PC-9 (cell line): ENCODE data around the gene CAPN7. TPM values are rescaled to one million over a fixed set of nuclear protein-coding genes. Genes with fewer than 3 reads are reported as not detected.
A peak's percentile ranks its signal among the peaks of the same experiment; 100 is the strongest.

Experiments
- BruUV-seq: library from RNA; stranded (reverse); fragments of 400-500 nt; replicated peaks from 2 replicates; lab custom pipeline; 2021; lab: Mats Ljungman, UMichigan
- CTCF ChIA-PET: fragments of 300-600 bp; sonication (Branson Sonifier 250); formaldehyde crosslinking; loops from one replicate; lab custom pipeline; 2022; ENCODE audit warnings: antibody characterized with exemption; lab: Charles Lee
- POLR2A ChIA-PET: fragments of 300-600 bp; sonication (Branson Sonifier 250); formaldehyde crosslinking; loops from one replicate; lab custom pipeline; 2022; ENCODE audit warnings: antibody characterized with exemption; ENCODE audit not compliant: unreplicated experiment; lab: Charles Lee
- DNase-seq, 2 experiments: peaks; one replicate each; pipeline versions ENCODE4 v3.0.0 to v3.0.0-alpha.2; 2015 to 2022; ENCODE audit warnings: mixed read lengths in 1 of 2
- H2AFZ ChIP-seq: fragments of 200-600 bp; sonication (generic); 2 replicates; pipeline ENCODE4 v1.8.1; 2017; ENCODE audit warnings: antibody characterized with exemption
- H3F3A ChIP-seq: fragments of 200-600 bp; sonication (generic); 2 replicates; pipeline ENCODE4 v1.8.1; 2017; ENCODE audit warnings: antibody characterized with exemption, mild to moderate bottlenecking, low read depth; ENCODE audit not compliant: insufficient read depth
- H3K27ac ChIP-seq: fragments of 200-600 bp; sonication (generic); 2 replicates; pipeline ENCODE4 v1.6.1; 2016; ENCODE audit warnings: mixed run types
- H3K27me3 ChIP-seq: fragments of 200-600 bp; sonication (generic); 2 replicates; pipeline ENCODE4 v1.6.1; 2016; ENCODE audit warnings: low read depth, mixed run types; ENCODE audit not compliant: insufficient read depth
- H3K36me3 ChIP-seq: fragments of 200-600 bp; sonication (generic); 2 replicates; pipeline ENCODE4 v1.6.1; 2016; ENCODE audit warnings: low read depth, mixed run types
- H3K4me1 ChIP-seq: fragments of 200-600 bp; sonication (generic); replicated peaks from 2 replicates; pipeline ENCODE4 v1.6.1; 2016; ENCODE audit warnings: mixed run types; ENCODE audit not compliant: insufficient read depth
- H3K4me2 ChIP-seq: fragments of 200-600 bp; sonication (generic); 2 replicates; pipeline ENCODE4 v1.6.1; 2017; ENCODE audit warnings: mixed run types
- H3K4me3 ChIP-seq: fragments of 200-600 bp; sonication (generic); 2 replicates; pipeline ENCODE4 v1.6.1; 2016; ENCODE audit warnings: mixed run types
- H3K79me2 ChIP-seq: fragments of 200-600 bp; sonication (generic); 2 replicates; pipeline ENCODE4 v1.6.1; 2017; ENCODE audit warnings: low read depth, mixed run types
- H3K9me2 ChIP-seq: fragments of 200-600 bp; sonication (generic); 2 replicates; pipeline ENCODE4 v1.8.1; 2017; ENCODE audit warnings: mild to moderate bottlenecking; ENCODE audit not compliant: insufficient read depth
- H3K9me3 ChIP-seq: fragments of 200-600 bp; sonication (generic); 2 replicates; pipeline ENCODE4 v1.8.1; 2016; ENCODE audit warnings: low read depth; ENCODE audit not compliant: insufficient read depth
- H4K20me1 ChIP-seq: fragments of 200-600 bp; sonication (generic); 2 replicates; pipeline ENCODE4 v1.8.1; 2017; ENCODE audit not compliant: insufficient read depth
- EZH2 ChIP-seq: fragments of 200-600 bp; sonication (generic); IDR thresholded peaks from 2 replicates; pipeline ENCODE4 v1.8.0; 2017; ENCODE audit warnings: antibody characterized with exemption, low read depth
- intact Hi-C: fragments of 100-400 bp; cut with micrococcal nuclease; formaldehyde crosslinking; loops from one replicate; pipeline ENCODE4 v1.10.0; 2022; ENCODE audit not compliant: unreplicated experiment
- total RNA-seq: library from RNA; stranded (reverse); gene quantifications from 2 replicates; pipeline ENCODE4 v1.2.3, GENCODE V29; 2021
- TF ChIP-seq, protein P1 (sequence below): fragments of 200-600 bp; sonication (generic); conservative IDR thresholded peaks from 2 replicates; pipeline ENCODE4 v1.6.1; 2017; ENCODE audit warnings: mixed run types, antibody characterized with exemption, mild to moderate bottlenecking, moderate library complexity

CAPN7 gene
- total RNA-seq, 1 experiment from 2014 or later, result 28.5 TPM

DNA sequence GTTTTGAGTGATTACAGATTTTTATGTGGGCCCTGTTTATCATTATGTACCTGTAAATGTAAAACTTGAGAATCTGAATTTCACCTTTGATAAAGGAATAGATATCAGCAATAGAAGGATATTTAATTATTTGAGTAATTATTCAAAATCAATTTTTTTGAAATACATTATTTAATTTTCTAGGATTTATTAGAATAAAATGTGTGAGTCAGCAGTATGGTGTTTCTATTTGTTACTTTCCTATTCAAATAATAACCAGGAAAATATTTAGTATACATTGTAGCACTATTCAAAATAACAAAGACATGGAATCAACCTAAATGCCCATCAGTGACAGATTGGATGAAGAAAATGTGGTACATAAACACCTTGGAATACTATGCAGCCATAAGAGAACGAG, 22.1 kb downstream of the CAPN7 start:
- Histone ChIP-seq H3K4me2 (no peak overlapping the region), H3K27me3 (no peaks in the 10 kb centered on the region), H3K79me2 (no peaks in the 10 kb centered on the region), H3K4me1 (no peaks in the 10 kb centered on the region), H4K20me1 (no peaks in the 10 kb centered on the region; the same call in 1 of the 2 replicates), H3K36me3 (peaks cover 38% of the 10 kb centered on the region; the same call in 1 of the 2 replicates), H3F3A (peaks cover 8% of the 10 kb centered on the region), H3K9me3 (no peaks in the 10 kb centered on the region), H3K27ac (no peak overlapping the region), H3K9me2 (no peaks in the 10 kb centered on the region), H2AFZ (no peak overlapping the region), H3K4me3 (no peak overlapping the region)
- no peak for DNase-seq
- no TSS peak for BruUV-seq
- CTCF ChIA-PET, result no interaction called here
- intact Hi-C loops, result no loop called here
- POLR2A ChIA-PET, result no interaction called here
- no peak for TF ChIP-seq EZH2
- TF ChIP-seq, protein P1, sequence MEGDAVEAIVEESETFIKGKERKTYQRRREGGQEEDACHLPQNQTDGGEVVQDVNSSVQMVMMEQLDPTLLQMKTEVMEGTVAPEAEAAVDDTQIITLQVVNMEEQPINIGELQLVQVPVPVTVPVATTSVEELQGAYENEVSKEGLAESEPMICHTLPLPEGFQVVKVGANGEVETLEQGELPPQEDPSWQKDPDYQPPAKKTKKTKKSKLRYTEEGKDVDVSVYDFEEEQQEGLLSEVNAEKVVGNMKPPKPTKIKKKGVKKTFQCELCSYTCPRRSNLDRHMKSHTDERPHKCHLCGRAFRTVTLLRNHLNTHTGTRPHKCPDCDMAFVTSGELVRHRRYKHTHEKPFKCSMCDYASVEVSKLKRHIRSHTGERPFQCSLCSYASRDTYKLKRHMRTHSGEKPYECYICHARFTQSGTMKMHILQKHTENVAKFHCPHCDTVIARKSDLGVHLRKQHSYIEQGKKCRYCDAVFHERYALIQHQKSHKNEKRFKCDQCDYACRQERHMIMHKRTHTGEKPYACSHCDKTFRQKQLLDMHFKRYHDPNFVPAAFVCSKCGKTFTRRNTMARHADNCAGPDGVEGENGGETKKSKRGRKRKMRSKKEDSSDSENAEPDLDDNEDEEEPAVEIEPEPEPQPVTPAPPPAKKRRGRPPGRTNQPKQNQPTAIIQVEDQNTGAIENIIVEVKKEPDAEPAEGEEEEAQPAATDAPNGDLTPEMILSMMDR, result no peak

DNA sequence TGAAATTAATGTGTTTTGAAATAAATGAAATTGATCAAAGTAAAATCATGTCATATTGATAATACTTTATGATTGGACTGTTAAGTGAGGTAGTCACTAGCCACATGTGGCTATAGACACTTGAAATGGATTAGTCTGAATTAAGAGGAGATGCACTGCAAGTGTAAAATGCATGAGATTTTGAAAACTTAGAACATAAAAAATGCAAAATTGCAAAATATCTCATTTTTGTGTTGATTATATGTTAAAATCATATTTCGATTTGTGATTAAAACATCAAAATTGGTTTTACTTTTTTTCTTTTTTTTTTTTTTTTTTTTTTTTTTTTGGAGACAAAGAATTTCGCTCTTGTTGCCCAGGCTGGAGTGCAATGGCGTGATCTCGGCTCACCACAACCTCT, 23.2 kb downstream of the CAPN7 start:
- Histone ChIP-seq H2AFZ (no peak overlapping the region), H4K20me1 (no peaks in the 10 kb centered on the region; the same call in 1 of the 2 replicates), H3F3A (peaks cover 8% of the 10 kb centered on the region), H3K27ac (no peak overlapping the region), H3K4me1 (no peaks in the 10 kb centered on the region), H3K4me3 (no peak overlapping the region), H3K9me2 (no peaks in the 10 kb centered on the region), H3K79me2 (no peaks in the 10 kb centered on the region), H3K4me2 (no peak overlapping the region), H3K36me3 (peaks cover 43% of the 10 kb centered on the region; the same call in 1 of the 2 replicates), H3K27me3 (no peaks in the 10 kb centered on the region), H3K9me3 (no peaks in the 10 kb centered on the region)
- ChIA-PET POLR2A (no interaction called here), CTCF (no interaction called here)
- BruUV-seq, result no TSS peak
- TF ChIP-seq, protein P1, result no peak
- no peak for TF ChIP-seq EZH2
- intact Hi-C loops, result no loop called here
- DNase-seq, result no peak

DNA sequence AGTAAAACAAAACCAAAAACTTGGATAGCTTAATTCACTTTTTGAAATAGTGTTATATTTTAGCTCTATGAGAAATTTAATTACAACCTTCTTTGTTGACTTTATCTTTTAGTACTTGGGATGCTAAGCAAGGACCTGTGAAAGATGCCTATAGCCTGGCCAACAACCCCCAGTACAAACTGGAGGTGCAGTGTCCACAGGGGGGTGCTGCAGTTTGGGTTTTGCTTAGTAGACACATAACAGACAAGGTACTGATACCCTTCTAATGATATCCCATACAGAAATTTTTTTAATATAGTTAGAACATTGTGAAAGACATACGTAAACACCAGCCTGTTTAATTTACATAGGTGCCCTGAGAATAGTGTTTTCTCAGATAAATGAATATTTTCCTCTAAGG, 35.3 kb downstream of the CAPN7 start:
- no peaks in the 10 kb centered on the region for H3K27me3 ChIP-seq
- ChIA-PET POLR2A (no interaction called here), CTCF (interaction anchor here (0.6 kb wide), 1 partner anchor 37 kb away, joined by 3 read pairs; no protein-coding TSS in a partner anchor)
- H4K20me1 ChIP-seq, result no peaks in the 10 kb centered on the region; the same call in none of the 2 replicates
- no peak overlapping the region for H3K27ac ChIP-seq
- H3F3A ChIP-seq, result 0 out of 2 replicates have a peak, but pooled peaks cover 6% of the 10 kb centered on the region
- H3K4me1 ChIP-seq, result no peaks in the 10 kb centered on the region
- intact Hi-C loops, result loop anchor here (1.0 kb wide), 1 partner anchor 164 kb away; no protein-coding TSS in a partner anchor
- BruUV-seq, result no TSS peak
- no peak overlapping the region for H3K4me2 ChIP-seq
- no peaks in the 10 kb centered on the region for H3K9me3 ChIP-seq
- peak in 1 of 2 experiments; percentile 35 for DNase-seq
- H3K9me2 ChIP-seq, result no peaks in the 10 kb centered on the region
- H3K79me2 ChIP-seq, result no peaks in the 10 kb centered on the region
- no peak overlapping the region for H3K4me3 ChIP-seq
- no peak for TF ChIP-seq EZH2
- TF ChIP-seq, protein P1, result peak; percentile 63
- H3K36me3 ChIP-seq, result peaks cover 33% of the 10 kb centered on the region
- H2AFZ ChIP-seq, result no peak overlapping the region
